Astrocyte (in vitro differentiated cells and primary cell): ENCODE data around the gene STC2. TPM values are rescaled to one million over a fixed set of nuclear protein-coding genes. Genes with fewer than 3 reads are reported as not detected.

Experiments used
- DNase-seq: peaks from one replicate; pipeline ENCODE4 v3.0.0-alpha.2; 2010; ENCODE audit warnings: low read depth
- FAIRE-seq: peaks from 2 replicates; lab custom pipeline; 2011; peaks lifted over from hg19 to GRCh38; lab: Jason Lieb, UNC
- H2AFZ ChIP-seq: 2 replicates; pipeline ENCODE4 v1.6.0; 2012; ENCODE audit warnings: low read depth, low read length, inconsistent platforms
- H3K27ac ChIP-seq: 2 replicates; pipeline ENCODE4 v1.5.1; 2011; ENCODE audit warnings: low read depth, low read length, inconsistent platforms
- H3K27me3 ChIP-seq: 2 replicates; pipeline ENCODE4 v1.6.0; 2011; ENCODE audit warnings: low read length, inconsistent platforms; ENCODE audit not compliant: insufficient read depth
- H3K36me3 ChIP-seq: 2 replicates; pipeline ENCODE4 v1.5.1; 2011; ENCODE audit warnings: low read length, inconsistent platforms; ENCODE audit not compliant: insufficient read depth
- H3K4me1 ChIP-seq: 2 replicates; pipeline ENCODE4 v1.5.1; 2011; ENCODE audit warnings: low read length, inconsistent platforms; ENCODE audit not compliant: insufficient read depth
- H3K4me2 ChIP-seq: 2 replicates; pipeline ENCODE4 v1.6.0; 2012; ENCODE audit warnings: low read length, inconsistent platforms
- H3K4me3 ChIP-seq: 2 replicates; pipeline ENCODE4 v1.5.1; 2011; ENCODE audit warnings: low read depth, mild to moderate bottlenecking, low read length, inconsistent platforms; ENCODE audit not compliant: insufficient read depth
- H3K79me2 ChIP-seq: 2 replicates; pipeline ENCODE4 v1.6.0; 2012; ENCODE audit warnings: mild to moderate bottlenecking, low read length, inconsistent platforms; ENCODE audit not compliant: insufficient read depth
- H3K9ac ChIP-seq: 2 replicates; pipeline ENCODE4 v1.6.0; 2012; ENCODE audit warnings: mild to moderate bottlenecking, low read length, inconsistent platforms
- H3K9me3 ChIP-seq: 2 replicates; pipeline ENCODE4 v1.5.1; 2012; ENCODE audit warnings: low read depth, mild to moderate bottlenecking, low read length, inconsistent platforms; ENCODE audit not compliant: insufficient read depth
- H4K20me1 ChIP-seq: 2 replicates; pipeline ENCODE4 v1.6.0; 2012; ENCODE audit warnings: low read length, inconsistent platforms; ENCODE audit not compliant: insufficient read depth
- H3K27ac Mint-ChIP-seq: one replicate; pipeline ENCODE4 v1.8.0; 2021; ENCODE audit warnings: mild to moderate bottlenecking, mixed read lengths; ENCODE audit not compliant: unreplicated experiment
- H3K27me3 Mint-ChIP-seq: one replicate; pipeline ENCODE4 v1.8.0; 2021; ENCODE audit warnings: low read depth, mixed read lengths; ENCODE audit not compliant: unreplicated experiment
- H3K36me3 Mint-ChIP-seq: one replicate; pipeline ENCODE4 v1.8.0; 2021; ENCODE audit warnings: low read depth, mixed read lengths; ENCODE audit not compliant: unreplicated experiment
- H3K4me1 Mint-ChIP-seq: one replicate; pipeline ENCODE4 v1.8.0; 2021; ENCODE audit warnings: low read depth, mixed read lengths; ENCODE audit not compliant: unreplicated experiment
- H3K4me3 Mint-ChIP-seq: one replicate; pipeline ENCODE4 v1.8.0; 2021; ENCODE audit warnings: mild to moderate bottlenecking, moderate library complexity, mixed read lengths; ENCODE audit not compliant: unreplicated experiment
- H3K9me3 Mint-ChIP-seq: one replicate; pipeline ENCODE4 v1.8.0; 2021; ENCODE audit warnings: mild to moderate bottlenecking, mixed read lengths; ENCODE audit not compliant: unreplicated experiment
- EZH2 ChIP-seq: IDR thresholded peaks from 2 replicates; pipeline ENCODE4 v1.6.1; 2012; ENCODE audit warnings: mild to moderate bottlenecking, low read length, inconsistent platforms; ENCODE audit not compliant: insufficient read depth
- total RNA-seq: library from RNA; stranded (reverse); gene quantifications from 2 replicates; pipeline ENCODE4 v1.2.1, GENCODE V29; 2021
- TF ChIP-seq, protein P1 (sequence below): IDR thresholded peaks from 2 replicates; pipeline ENCODE4 v1.5.1; 2011; ENCODE audit warnings: low read depth, mild to moderate bottlenecking, inconsistent platforms, low read length, moderate library complexity; ENCODE audit not compliant: insufficient read depth

The STC2 gene
- total RNA-seq, 1 donor from 2014 or later: 206 TPM

- Histone ChIP-seq H3K9ac (no peak overlapping the region), H3K79me2 (no peaks in the 10 kb centered on the region), H3K4me2 (peak overlapping the region; percentile 49), H3K27ac (no peak overlapping the region), H3K4me3 (no peak overlapping the region), H2AFZ (peak overlapping the region; percentile 6), H4K20me1 (no peaks in the 10 kb centered on the region), H3K36me3 (no peaks in the 10 kb centered on the region), H3K4me1 (peaks cover 31% of the 10 kb centered on the region), H3K27me3 (no peaks in the 10 kb centered on the region), H3K9me3 (no peaks in the 10 kb centered on the region)
- no peak for FAIRE-seq
- Mint-ChIP-seq H3K4me1 (peaks cover 28% of the 10 kb centered on the region), H3K27ac (peak overlapping the region; percentile 79), H3K9me3 (no peaks in the 10 kb centered on the region), H3K4me3 (peak overlapping the region; percentile 52), H3K36me3 (no peaks in the 10 kb centered on the region), H3K27me3 (peaks cover 5% of the 10 kb centered on the region)
- no peak for DNase-seq
- TF ChIP-seq, protein P1, sequence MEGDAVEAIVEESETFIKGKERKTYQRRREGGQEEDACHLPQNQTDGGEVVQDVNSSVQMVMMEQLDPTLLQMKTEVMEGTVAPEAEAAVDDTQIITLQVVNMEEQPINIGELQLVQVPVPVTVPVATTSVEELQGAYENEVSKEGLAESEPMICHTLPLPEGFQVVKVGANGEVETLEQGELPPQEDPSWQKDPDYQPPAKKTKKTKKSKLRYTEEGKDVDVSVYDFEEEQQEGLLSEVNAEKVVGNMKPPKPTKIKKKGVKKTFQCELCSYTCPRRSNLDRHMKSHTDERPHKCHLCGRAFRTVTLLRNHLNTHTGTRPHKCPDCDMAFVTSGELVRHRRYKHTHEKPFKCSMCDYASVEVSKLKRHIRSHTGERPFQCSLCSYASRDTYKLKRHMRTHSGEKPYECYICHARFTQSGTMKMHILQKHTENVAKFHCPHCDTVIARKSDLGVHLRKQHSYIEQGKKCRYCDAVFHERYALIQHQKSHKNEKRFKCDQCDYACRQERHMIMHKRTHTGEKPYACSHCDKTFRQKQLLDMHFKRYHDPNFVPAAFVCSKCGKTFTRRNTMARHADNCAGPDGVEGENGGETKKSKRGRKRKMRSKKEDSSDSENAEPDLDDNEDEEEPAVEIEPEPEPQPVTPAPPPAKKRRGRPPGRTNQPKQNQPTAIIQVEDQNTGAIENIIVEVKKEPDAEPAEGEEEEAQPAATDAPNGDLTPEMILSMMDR: no peak
- TF ChIP-seq EZH2: no peak
Measured at GRCh38 chr5:173301695-173302545, 26.3 kb downstream of the STC2 start.

GRCh38 chr5:173300389-173301047 is 27.7 kb downstream of the STC2 start:
- DNase-seq (no peak), FAIRE-seq (no peak)
- TF ChIP-seq, protein P1: no peak
- TF ChIP-seq EZH2: no peak
- no peaks in the 10 kb centered on the region for H3K27me3 ChIP-seq
- Mint-ChIP-seq H3K4me3 (no peak overlapping the region), H3K27me3 (peaks cover 5% of the 10 kb centered on the region), H3K9me3 (no peaks in the 10 kb centered on the region), H3K27ac (no peak overlapping the region), H3K36me3 (no peaks in the 10 kb centered on the region), H3K4me1 (peaks cover 34% of the 10 kb centered on the region)
- H3K79me2 ChIP-seq: no peaks in the 10 kb centered on the region
- H3K4me2 ChIP-seq: no peak overlapping the region
- no peak overlapping the region for H3K27ac ChIP-seq
- H3K4me1 ChIP-seq: peaks cover 31% of the 10 kb centered on the region
- H3K9me3 ChIP-seq: no peaks in the 10 kb centered on the region
- H3K4me3 ChIP-seq: no peak overlapping the region
- no peak overlapping the region for H3K9ac ChIP-seq
- no peaks in the 10 kb centered on the region for H3K36me3 ChIP-seq
- no peak overlapping the region for H2AFZ ChIP-seq
- H4K20me1 ChIP-seq: no peaks in the 10 kb centered on the region
